Fibroblast of skin of right biceps (primary cell): Measurements from ENCODE around the gene GGN.
A peak's percentile ranks its signal among the peaks of the same experiment; 100 is the strongest.
"Not testable (repeated sequence)": the region's sequence is repeated elsewhere in the genome, so short reads cannot be mapped to it uniquely, and the experiment has no call there.

ENCODE experiments used
- DNase-seq: peaks from one replicate; pipeline ENCODE4 v3.0.0-alpha.2; 2013

The GGN gene

GRCh38 chr19:38410407-38410806, 22.6 kb upstream of the GGN start:
- DNase-seq = not testable (repeated sequence)

- DNase-seq = peak; percentile 70
These were observed 21.8 kb upstream of the GGN start for GRCh38 chr19:38409631-38410133.

- DNase-seq = no peak
These were observed 17.4 kb upstream of the GGN start for GRCh38 chr19:38405276-38405675.

- no peak for DNase-seq
These were observed 17.0 kb upstream of the GGN start for GRCh38 chr19:38404858-38405257.

GRCh38 chr19:38402967-38403674, 15.3 kb upstream of the GGN start, which contains the start of gene FAM98C:
Gene FAM98C, plus strand, starts transcription at chr19:38403093. Its CDS starts 61 bp downstream, at chr19:38403154.
- peak; percentile 97 for DNase-seq

- no peak for DNase-seq
These were observed 14.8 kb upstream of the GGN start for GRCh38 chr19:38402623-38402966.

GRCh38 chr19:38401148-38401547, 13.3 kb upstream of the GGN start:
- DNase-seq = peak; percentile 45

GRCh38 chr19:38400361-38400760, 12.5 kb upstream of the GGN start:
- no peak for DNase-seq

GRCh38 chr19:38399537-38399936, 11.7 kb upstream of the GGN start:
- DNase-seq = no peak

GRCh38 chr19:38399081-38399480, 11.2 kb upstream of the GGN start:
- no peak for DNase-seq

GRCh38 chr19:38395381-38396114, 7.7 kb upstream of the GGN start:
- no peak for DNase-seq

GRCh38 chr19:38394488-38394887, 6.7 kb upstream of the GGN start:
- DNase-seq = peak; percentile 66

- peak; percentile 59 for DNase-seq
These were observed 5.0 kb upstream of the GGN start for GRCh38 chr19:38392707-38393308.

GRCh38 chr19:38391911-38392464, 4.2 kb upstream of the GGN start:
- no peak for DNase-seq

- no peak for DNase-seq
These were observed 2.4 kb upstream of the GGN start for GRCh38 chr19:38389957-38390924.

GRCh38 chr19:38389101-38389925, 1.5 kb upstream of the GGN start:
- DNase-seq = peak; percentile 88

GRCh38 chr19:38388349-38389100, 691 bp upstream of the GGN start, which contains the start of gene SPRED3:
Gene SPRED3, plus strand, starts transcription at chr19:38388697. Its CDS starts 1,606 bp downstream, at chr19:38390303.
- DNase-seq = peak; percentile 66

- DNase-seq = no peak
These were observed 774 bp downstream of the GGN start for GRCh38 chr19:38386971-38387549.

GRCh38 chr19:38386300-38386970, 1.4 kb downstream of the GGN start:
- DNase-seq = no peak
